ENCODE data around the gene PROS1.
"Not testable (repeated sequence)": the region's sequence is repeated elsewhere in the genome, so short reads cannot be mapped to it uniquely, and the experiment has no call there.

PROS1 gene

GRCh38 chr3:93969997-93970396 lies 3.7 kb downstream of the PROS1 start:
- no peak for DNase-seq (ENCODE audit: low spot score)

- no peak for DNase-seq (ENCODE audit: low spot score)
These were observed 4.3 kb downstream of the PROS1 start for GRCh38 chr3:93969443-93969842.

GRCh38 chr3:93965106-93965505 lies 8.6 kb downstream of the PROS1 start:
- not testable (repeated sequence) for DNase-seq (ENCODE audit: low spot score)

GRCh38 chr3:93962798-93963197 lies 10.9 kb downstream of the PROS1 start:
- DNase-seq (ENCODE audit: low spot score) = no peak

GRCh38 chr3:93961489-93961888 lies 12.2 kb downstream of the PROS1 start:
- no peak for DNase-seq (ENCODE audit: low spot score)

- no peak for DNase-seq (ENCODE audit: low spot score)
These were observed 12.7 kb downstream of the PROS1 start for GRCh38 chr3:93961026-93961425.

GRCh38 chr3:93949958-93950357 lies 23.7 kb downstream of the PROS1 start:
- not testable (repeated sequence) for DNase-seq (ENCODE audit: low spot score)

- not testable (repeated sequence) for DNase-seq (ENCODE audit: low spot score)
These were observed 36.2 kb downstream of the PROS1 start for GRCh38 chr3:93937485-93937884.

- DNase-seq (ENCODE audit: low spot score) = no peak
These were observed 37.1 kb downstream of the PROS1 start for GRCh38 chr3:93936549-93936948.

- no peak for DNase-seq (ENCODE audit: low spot score)
These were observed 39.2 kb downstream of the PROS1 start for GRCh38 chr3:93934366-93935046.

- DNase-seq (ENCODE audit: low spot score) = no peak
These were observed 42.0 kb downstream of the PROS1 start for GRCh38 chr3:93931597-93932229.

- DNase-seq (ENCODE audit: low spot score) = no peak
These were observed 43.7 kb downstream of the PROS1 start for GRCh38 chr3:93930041-93930440.

- DNase-seq (ENCODE audit: low spot score) = no peak
These were observed 46.9 kb downstream of the PROS1 start for GRCh38 chr3:93926789-93927188.

- DNase-seq (ENCODE audit: low spot score) = no peak
These were observed 49.2 kb downstream of the PROS1 start for GRCh38 chr3:93924491-93924890.

GRCh38 chr3:93923006-93923405 lies 50.7 kb downstream of the PROS1 start:
- DNase-seq (ENCODE audit: low spot score) = no peak

- not testable (repeated sequence) for DNase-seq (ENCODE audit: low spot score)
These were observed 56.1 kb downstream of the PROS1 start for GRCh38 chr3:93917546-93918029.

- DNase-seq (ENCODE audit: low spot score) = not testable (repeated sequence)
These were observed 60.1 kb downstream of the PROS1 start for GRCh38 chr3:93913623-93914022.

GRCh38 chr3:93911206-93911605 lies 62.5 kb downstream of the PROS1 start:
- no peak for DNase-seq (ENCODE audit: low spot score)

GRCh38 chr3:93910097-93910496 lies 63.6 kb downstream of the PROS1 start:
- DNase-seq (ENCODE audit: low spot score) = no peak

GRCh38 chr3:93907132-93907531 lies 66.6 kb downstream of the PROS1 start:
- no peak for DNase-seq (ENCODE audit: low spot score)

- DNase-seq (ENCODE audit: low spot score) = no peak
These were observed 67.5 kb downstream of the PROS1 start for GRCh38 chr3:93906245-93906644.

- no peak for DNase-seq (ENCODE audit: low spot score)
These were observed 69.1 kb downstream of the PROS1 start for GRCh38 chr3:93904568-93904967.

- not testable (repeated sequence) for DNase-seq (ENCODE audit: low spot score)
These were observed 95.3 kb downstream of the PROS1 start for GRCh38 chr3:93878250-93879017.

All from cerebellar cortex (tissue), 1 donor.